Erythroblast (primary cell): ENCODE measurements around the gene LRP1B.
"Not testable (repeated sequence)": the region's sequence is repeated elsewhere in the genome, so short reads cannot be mapped to it uniquely, and the experiment has no call there.

Experiments
- DNase-seq, 2 experiments: peaks; one replicate each; lab custom pipeline; 2025; lab: John Stamatoyannopoulos, UW
- GATA1 ChIP-seq: IDR thresholded peaks from 2 replicates; pipeline ENCODE4 v1.6.1; 2011; ENCODE audit warnings: low read depth, mild to moderate bottlenecking, control low read depth, low read length, moderate library complexity
- POLR2A ChIP-seq: IDR thresholded peaks from 2 replicates; pipeline ENCODE4 v1.6.1; 2011; ENCODE audit warnings: mild to moderate bottlenecking, low read length

LRP1B gene

GRCh38 chr2:140351692-140352091 is 1779.1 kb downstream of the LRP1B start:
- no peak for TF ChIP-seq GATA1
- no peak for TF ChIP-seq POLR2A
- no peak for DNase-seq

DNA sequence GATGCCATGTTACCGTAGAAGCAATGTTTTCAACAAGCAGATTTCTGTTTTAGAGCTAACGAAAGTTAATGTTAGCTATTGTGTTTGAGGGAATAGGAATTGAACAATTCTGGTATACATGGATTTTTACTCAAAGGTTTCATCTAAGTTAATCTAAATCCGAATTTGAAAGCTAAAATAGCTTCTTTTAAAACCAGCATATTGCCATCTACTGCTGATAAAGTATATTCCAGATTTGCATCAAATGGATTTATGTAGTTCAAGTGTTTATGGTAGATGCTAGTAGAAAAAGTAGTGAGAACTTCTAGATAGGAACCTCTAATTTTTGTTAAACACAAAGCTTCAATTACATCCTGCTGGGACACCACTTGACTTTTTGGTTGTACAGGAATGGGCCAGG is 1781.1 kb downstream of the LRP1B start:
- no peak for TF ChIP-seq GATA1
- TF ChIP-seq POLR2A = no peak
- no peak for DNase-seq

GRCh38 chr2:140348826-140349225 is 1782.0 kb downstream of the LRP1B start:
- no peak for DNase-seq
- TF ChIP-seq POLR2A (no peak), GATA1 (no peak)

DNA sequence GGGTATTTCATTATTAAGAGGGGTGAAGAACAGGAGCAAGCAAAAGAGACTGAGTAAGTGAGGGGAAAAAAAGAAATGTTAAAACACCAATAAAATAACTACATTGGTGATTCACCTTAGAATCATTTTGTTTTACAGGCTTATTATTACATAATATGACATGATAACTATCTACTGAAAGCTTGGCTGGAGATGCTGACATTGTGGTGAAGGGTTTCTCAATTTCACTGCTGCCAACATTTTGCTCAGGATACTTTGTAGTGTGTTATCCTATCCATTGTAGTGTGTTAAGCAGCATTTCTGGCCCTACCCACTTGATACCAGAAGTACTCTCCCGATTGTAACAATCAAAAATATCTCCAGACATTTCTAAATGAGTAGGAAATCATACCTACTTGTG is 1786.0 kb downstream of the LRP1B start:
- TF ChIP-seq GATA1 (no peak), POLR2A (no peak)
- DNase-seq = no peak

DNA sequence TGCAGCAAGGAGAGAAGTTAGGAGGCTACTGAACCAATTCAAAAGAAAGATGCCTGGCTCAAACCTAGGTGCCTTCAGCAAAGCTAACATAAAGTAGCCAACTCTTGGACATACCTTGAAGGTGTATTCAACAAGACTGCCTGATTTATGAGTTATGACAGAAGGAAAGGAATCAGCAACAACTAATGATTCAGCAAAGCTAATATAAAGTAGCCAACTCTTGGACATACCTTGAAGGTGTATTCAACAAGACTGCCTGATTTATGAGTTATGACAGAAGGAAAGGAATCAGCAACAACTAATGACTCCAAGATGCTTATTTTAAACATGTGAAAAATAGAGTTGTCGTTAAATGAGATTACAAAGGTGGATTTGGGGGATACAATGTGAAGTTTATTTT is 1786.5 kb downstream of the LRP1B start:
- not testable (repeated sequence) for DNase-seq

DNA sequence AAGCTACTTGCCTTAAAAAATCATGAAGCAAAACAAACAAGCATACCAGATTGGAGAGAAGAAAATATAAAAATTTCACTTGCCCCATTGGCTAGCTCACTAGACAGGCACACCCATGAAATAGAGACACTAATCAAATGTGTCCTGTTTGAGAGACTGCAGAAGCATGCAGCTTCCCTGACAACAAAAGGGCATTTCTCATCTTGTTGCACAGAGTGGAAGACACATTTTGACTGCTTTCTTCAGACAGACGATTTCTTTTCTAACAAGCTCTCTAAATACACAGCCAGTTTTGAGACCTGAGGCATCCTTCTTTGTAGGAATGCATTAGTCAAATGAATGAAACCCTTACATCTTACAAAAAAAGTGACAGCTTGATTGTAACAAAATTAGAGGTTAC is 1792.0 kb downstream of the LRP1B start:
- TF ChIP-seq POLR2A (no peak), GATA1 (no peak)
- DNase-seq = no peak

DNA sequence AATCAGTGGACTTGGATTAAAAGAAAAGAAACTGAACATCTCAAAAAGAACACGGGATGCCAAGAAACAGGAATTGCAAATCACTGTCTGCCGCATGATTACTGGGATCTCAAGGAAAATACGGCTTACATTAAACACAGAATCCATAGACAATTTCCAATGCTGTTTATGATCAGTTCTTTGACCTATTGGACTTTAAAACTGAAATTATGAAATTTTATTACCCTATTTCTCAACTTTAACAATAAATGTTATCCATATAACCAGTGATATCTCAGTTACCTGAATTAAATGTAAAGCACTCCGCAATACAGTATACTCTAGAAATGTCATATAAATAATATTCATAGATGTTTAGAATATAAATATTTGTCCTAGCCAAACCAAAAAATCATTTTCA is 1793.8 kb downstream of the LRP1B start:
- TF ChIP-seq GATA1 (no peak), POLR2A (no peak)
- DNase-seq = no peak

DNA sequence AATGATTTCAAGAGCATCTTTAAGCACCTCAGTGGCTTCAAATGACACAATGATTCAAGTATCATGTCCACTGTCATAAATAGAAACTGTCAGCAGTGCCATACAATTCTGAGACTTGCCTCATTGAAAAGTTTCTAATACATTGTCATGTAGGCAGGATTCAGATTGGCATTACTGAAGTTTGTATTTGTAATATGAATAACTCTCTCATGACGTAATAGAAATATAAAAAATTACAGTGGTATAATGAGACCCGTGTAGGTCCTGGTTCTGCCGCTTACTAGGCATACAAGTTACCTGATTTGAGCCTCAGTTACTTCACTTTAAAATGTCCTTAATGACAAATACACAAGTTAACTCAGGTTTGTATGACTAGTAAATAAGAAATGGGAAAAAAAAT is 1814.5 kb downstream of the LRP1B start:
- TF ChIP-seq GATA1 (no peak), POLR2A (no peak)
- no peak for DNase-seq

- no peak for DNase-seq
- no peak for TF ChIP-seq POLR2A
- no peak for TF ChIP-seq GATA1
These were observed 1818.9 kb downstream of the LRP1B start for GRCh38 chr2:140311905-140312304.

DNA sequence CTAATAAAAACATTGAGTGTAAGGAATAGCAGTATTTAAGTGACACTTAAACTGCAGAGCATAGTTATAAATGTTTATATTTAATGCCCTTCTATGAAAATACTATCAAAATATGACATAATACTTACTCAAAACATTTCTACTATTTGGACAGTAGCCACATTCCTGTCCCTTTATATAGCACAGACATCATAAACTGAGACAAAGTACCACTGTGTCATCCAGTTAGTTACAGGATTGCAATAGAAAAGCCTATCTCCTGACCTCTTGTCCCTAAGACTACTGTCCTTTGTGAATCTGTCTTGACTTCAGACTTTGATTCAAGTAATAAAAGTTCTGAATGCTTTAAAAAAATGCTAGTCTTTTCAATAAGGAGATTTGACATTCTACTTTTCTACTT is 1822.1 kb downstream of the LRP1B start:
- DNase-seq = no peak
- TF ChIP-seq POLR2A = no peak
- TF ChIP-seq GATA1 = no peak

GRCh38 chr2:140307532-140307931 is 1823.3 kb downstream of the LRP1B start:
- no peak for DNase-seq
- no peak for TF ChIP-seq GATA1
- no peak for TF ChIP-seq POLR2A

DNA sequence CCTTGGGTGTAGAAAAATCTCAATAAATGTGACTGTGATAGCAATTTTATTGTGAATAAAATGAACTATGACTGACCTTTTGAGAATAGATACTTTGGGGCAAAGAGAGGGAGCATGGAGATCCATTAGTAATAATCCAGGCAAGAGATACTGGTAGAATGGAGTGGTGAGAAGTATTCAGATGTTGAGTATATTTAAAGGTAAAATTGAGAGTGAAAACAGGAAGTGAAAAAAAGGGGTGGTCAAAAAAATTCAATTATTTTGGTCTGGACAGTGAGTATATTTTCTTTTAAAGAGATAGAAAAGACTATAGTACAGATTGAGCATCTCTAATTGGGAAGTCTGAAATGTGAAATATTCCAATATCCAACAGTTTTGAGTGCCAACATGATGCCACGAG is 1835.0 kb downstream of the LRP1B start:
- TF ChIP-seq GATA1 = no peak
- no peak for TF ChIP-seq POLR2A
- DNase-seq = no peak

DNA sequence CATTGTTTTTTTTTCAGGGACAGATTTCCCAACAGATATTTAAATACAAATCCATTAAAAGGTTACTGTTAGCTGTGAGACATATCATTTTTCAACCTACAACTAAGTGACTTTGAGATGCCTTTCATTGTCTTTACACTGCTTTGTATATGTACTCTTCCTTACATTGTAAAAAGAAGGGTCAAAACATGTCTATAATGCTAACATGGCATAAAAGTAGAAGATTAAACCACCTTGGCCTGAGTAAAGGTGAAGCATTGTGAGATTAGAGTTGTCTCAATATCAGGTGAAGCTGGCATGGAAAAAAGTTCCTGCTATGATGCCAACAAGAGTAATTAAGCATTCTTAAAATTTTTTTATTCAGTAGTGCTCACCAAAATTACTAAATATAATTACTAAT is 1842.1 kb downstream of the LRP1B start:
- TF ChIP-seq POLR2A (no peak), GATA1 (no peak)
- no peak for DNase-seq

DNA sequence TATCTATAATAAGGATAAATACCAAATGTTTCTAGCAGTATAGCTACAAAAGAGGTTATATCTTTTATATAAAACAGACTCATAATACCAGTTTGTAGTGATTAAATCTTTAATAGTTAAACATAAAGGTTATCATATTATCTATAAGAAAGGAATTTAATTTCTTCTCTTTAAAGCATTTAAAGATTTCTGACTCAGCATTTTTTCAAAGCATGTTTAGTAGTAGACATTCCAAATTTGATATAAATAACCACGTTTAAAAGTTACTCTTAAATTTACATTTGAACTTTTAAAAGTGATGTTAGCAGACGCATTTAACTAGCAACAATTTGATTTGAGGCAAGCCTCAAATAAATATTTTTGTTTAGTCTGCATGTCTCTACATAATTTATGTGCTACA is 1842.6 kb downstream of the LRP1B start:
- TF ChIP-seq GATA1 (no peak), POLR2A (no peak)
- no peak for DNase-seq

GRCh38 chr2:140286377-140286776 is 1844.4 kb downstream of the LRP1B start:
- no peak for TF ChIP-seq GATA1
- no peak for TF ChIP-seq POLR2A
- DNase-seq = no peak

DNA sequence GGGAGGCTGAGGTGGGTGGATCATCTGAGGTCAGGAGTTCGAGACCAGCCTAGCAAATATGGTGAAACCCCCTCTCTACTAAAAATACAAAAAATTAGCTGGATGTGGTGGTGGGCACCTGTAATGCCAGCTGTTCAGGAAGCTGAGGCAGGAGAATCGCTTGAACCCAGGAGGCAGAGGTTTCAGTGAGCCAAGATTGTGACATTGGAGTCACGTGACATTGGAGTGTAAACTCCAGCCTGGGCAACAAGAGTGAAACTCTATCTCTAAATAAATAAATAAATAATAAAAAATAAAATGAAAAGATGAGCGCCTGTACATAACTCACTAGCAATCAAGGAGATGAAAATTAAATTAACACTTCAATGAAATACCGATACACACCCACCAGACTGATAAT is 1853.5 kb downstream of the LRP1B start:
- not testable (repeated sequence) for DNase-seq
